Measurements from ENCODE around the gene SETBP1.

GRCh38 chr18:44791520-44791919 is 110.8 kb downstream of the SETBP1 start:
- no peak for TF ChIP-seq EZH2 (IDR thresholded peaks at IDR 0.05; ENCODE audit: insufficient read depth, low read length)
- TF ChIP-seq CTCF (IDR thresholded peaks at IDR 0.05; ENCODE audit: insufficient read depth, low read depth, low read length): no peak

Data from astrocyte (in vitro differentiated cells and primary cell).